Progenitor cell of endocrine pancreas (in vitro differentiated cells): ENCODE measurements around the gene ATP8A2. TPM values are rescaled to one million over a fixed set of nuclear protein-coding genes. Genes with fewer than 3 reads are reported as not detected.

ENCODE experiments used
- DNase-seq: peaks from one replicate; pipeline ENCODE4 v3.0.0; 2021; ENCODE audit warnings: low spot score; ENCODE audit not compliant: unreplicated experiment
- H3K27ac Mint-ChIP-seq: 2 replicates; pipeline ENCODE4 v1.8.0; 2021; ENCODE audit warnings: mild to moderate bottlenecking, moderate library complexity, mixed read lengths
- H3K27me3 Mint-ChIP-seq: 2 replicates; pipeline ENCODE4 v1.8.0; 2021; ENCODE audit warnings: mixed read lengths
- H3K36me3 Mint-ChIP-seq: 2 replicates; pipeline ENCODE4 v1.8.0; 2022; ENCODE audit warnings: mixed read lengths; ENCODE audit not compliant: insufficient read depth
- H3K4me1 Mint-ChIP-seq: 2 replicates; pipeline ENCODE4 v1.8.0; 2021; ENCODE audit warnings: low read depth, mixed read lengths
- H3K4me3 Mint-ChIP-seq: 2 replicates; pipeline ENCODE4 v1.8.0; 2021; ENCODE audit warnings: low read depth, mild to moderate bottlenecking, moderate library complexity, mixed read lengths
- H3K9me3 Mint-ChIP-seq: 2 replicates; pipeline ENCODE4 v1.8.0; 2021; ENCODE audit warnings: low read depth, mixed read lengths
- CTCF ChIP-seq: fragments of 200-600 bp; sonication (generic); IDR thresholded peaks from one replicate; pipeline ENCODE4 v1.5.0; 2021; ENCODE audit warnings: antibody characterized with exemption, mild to moderate bottlenecking; ENCODE audit not compliant: unreplicated experiment
- total RNA-seq: library from RNA; stranded (reverse); gene quantifications from 2 replicates; pipeline ENCODE4 v1.2.1, GENCODE V29; 2021

ATP8A2 gene
- total RNA-seq, 1 donor from 2014 or later, result 0.38 TPM

- no peaks in the 10 kb centered on the region for H3K9me3 Mint-ChIP-seq
- H3K27ac Mint-ChIP-seq, result no peak overlapping the region
- H3K4me3 Mint-ChIP-seq, result no peak overlapping the region
- DNase-seq, result no peak
- H3K27me3 Mint-ChIP-seq, result peaks cover 17% of the 10 kb centered on the region
- TF ChIP-seq CTCF, result no peak
- no peaks in the 10 kb centered on the region for H3K4me1 Mint-ChIP-seq
- no peaks in the 10 kb centered on the region for H3K36me3 Mint-ChIP-seq
Measured at GRCh38 chr13:25380082-25380481, 8.3 kb downstream of the ATP8A2 start.

GRCh38 chr13:25380741-25381324 is 9.1 kb downstream of the ATP8A2 start:
- TF ChIP-seq CTCF, result no peak
- no peaks in the 10 kb centered on the region for H3K9me3 Mint-ChIP-seq
- DNase-seq, result no peak
- no peak overlapping the region for H3K4me3 Mint-ChIP-seq
- peaks cover 10% of the 10 kb centered on the region for H3K27me3 Mint-ChIP-seq
- H3K27ac Mint-ChIP-seq, result no peak overlapping the region
- no peaks in the 10 kb centered on the region for H3K4me1 Mint-ChIP-seq
- H3K36me3 Mint-ChIP-seq, result no peaks in the 10 kb centered on the region

GRCh38 chr13:25384758-25385410 is 13.1 kb downstream of the ATP8A2 start:
- Mint-ChIP-seq H3K27me3 (peaks cover 9% of the 10 kb centered on the region), H3K4me3 (no peak overlapping the region), H3K9me3 (peaks cover 3% of the 10 kb centered on the region), H3K4me1 (no peaks in the 10 kb centered on the region), H3K36me3 (peaks cover 1% of the 10 kb centered on the region), H3K27ac (no peak overlapping the region)
- TF ChIP-seq CTCF, result no peak
- no peak for DNase-seq

- Mint-ChIP-seq H3K4me1 (peaks cover 9% of the 10 kb centered on the region), H3K4me3 (no peak overlapping the region), H3K36me3 (peaks cover 1% of the 10 kb centered on the region), H3K27ac (no peak overlapping the region), H3K9me3 (peaks cover 10% of the 10 kb centered on the region), H3K27me3 (peaks cover 3% of the 10 kb centered on the region)
- DNase-seq, result no peak
- TF ChIP-seq CTCF, result no peak
Measured at GRCh38 chr13:25391932-25392331, 20.2 kb downstream of the ATP8A2 start.

- peaks cover 6% of the 10 kb centered on the region for H3K9me3 Mint-ChIP-seq
- TF ChIP-seq CTCF, result no peak
- H3K27ac Mint-ChIP-seq, result peak overlapping the region; percentile 30
Measured at GRCh38 chr13:25394402-25395060, 22.8 kb downstream of the ATP8A2 start.

More at GRCh38 chr13:25394402-25395060, 22.8 kb downstream of the ATP8A2 start:
- no peaks in the 10 kb centered on the region for H3K27me3 Mint-ChIP-seq
- DNase-seq, result no peak
- no peak overlapping the region for H3K4me3 Mint-ChIP-seq
- peaks cover 9% of the 10 kb centered on the region for H3K4me1 Mint-ChIP-seq
- no peaks in the 10 kb centered on the region for H3K36me3 Mint-ChIP-seq
